Mucosa of descending colon (tissue), 3 donors: ENCODE data around the gene RETN. TPM values are rescaled to one million over a fixed set of nuclear protein-coding genes. Genes with fewer than 3 reads are reported as not detected.

Experiments
- ATAC-seq: fragments of 200-7000 bp; cut with Tn5 transposase; one replicate; pipeline ENCODE4 v1.9.1; 2020; ENCODE audit warnings: mild to moderate bottlenecking, moderate library complexity
- DNase-seq, 3 donors: peaks; one replicate each; pipeline ENCODE4 v3.0.0-alpha.2; 2020
- H3K36me3 ChIP-seq: fragments of 200-600 bp; one replicate; pipeline ENCODE4 v1.8.0; 2021; ENCODE audit warnings: low read depth, mild to moderate bottlenecking
- H3K4me1 ChIP-seq: fragments of 200-600 bp; one replicate; pipeline ENCODE4 v1.8.0; 2021; ENCODE audit warnings: low read depth, mild to moderate bottlenecking
- H3K4me3 ChIP-seq: fragments of 200-600 bp; one replicate; pipeline ENCODE4 v1.8.0; 2021; ENCODE audit warnings: mild to moderate bottlenecking
- H3K9me3 ChIP-seq: fragments of 200-600 bp; one replicate; pipeline ENCODE4 v1.8.0; 2021; ENCODE audit warnings: mild to moderate bottlenecking
- CTCF ChIP-seq: fragments of 200-600 bp; IDR thresholded peaks from one replicate; pipeline ENCODE4 v1.8.0; 2022; ENCODE audit warnings: antibody characterized with exemption, mild to moderate bottlenecking
- intact Hi-C, 2 donors: fragments of 100-400 bp; cut with DNase I in 1 of 2; cut with micrococcal nuclease in 1 of 2; formaldehyde crosslinking; loops; one replicate each; pipeline versions ENCODE4 v1.11.0 to v1.11.1; 2022; cut with DNase I, micrococcal nuclease
- total RNA-seq, 3 donors: library from RNA; stranded (reverse); fragmentation: NEBNext Ultra II Directional in 2 of 3; extraction: Animal tissue kit (Norgen Biotek cat#: 25700) in 2 of 3; gene quantifications; one replicate each; pipeline versions ENCODE4 v1.2.1 to v1.2.4, GENCODE V29; 2021 to 2023
- donor health status: DM: no; HTN: no; CAD: no; lungs with moderate emphysema.
- donor health status: DM: no; HTN: no; CAD: no.
- donor health status: DM: no; HTN: yes; CAD: no.

Gene RETN
- total RNA-seq, 3 donors from 2014 or later, result not detected

DNA sequence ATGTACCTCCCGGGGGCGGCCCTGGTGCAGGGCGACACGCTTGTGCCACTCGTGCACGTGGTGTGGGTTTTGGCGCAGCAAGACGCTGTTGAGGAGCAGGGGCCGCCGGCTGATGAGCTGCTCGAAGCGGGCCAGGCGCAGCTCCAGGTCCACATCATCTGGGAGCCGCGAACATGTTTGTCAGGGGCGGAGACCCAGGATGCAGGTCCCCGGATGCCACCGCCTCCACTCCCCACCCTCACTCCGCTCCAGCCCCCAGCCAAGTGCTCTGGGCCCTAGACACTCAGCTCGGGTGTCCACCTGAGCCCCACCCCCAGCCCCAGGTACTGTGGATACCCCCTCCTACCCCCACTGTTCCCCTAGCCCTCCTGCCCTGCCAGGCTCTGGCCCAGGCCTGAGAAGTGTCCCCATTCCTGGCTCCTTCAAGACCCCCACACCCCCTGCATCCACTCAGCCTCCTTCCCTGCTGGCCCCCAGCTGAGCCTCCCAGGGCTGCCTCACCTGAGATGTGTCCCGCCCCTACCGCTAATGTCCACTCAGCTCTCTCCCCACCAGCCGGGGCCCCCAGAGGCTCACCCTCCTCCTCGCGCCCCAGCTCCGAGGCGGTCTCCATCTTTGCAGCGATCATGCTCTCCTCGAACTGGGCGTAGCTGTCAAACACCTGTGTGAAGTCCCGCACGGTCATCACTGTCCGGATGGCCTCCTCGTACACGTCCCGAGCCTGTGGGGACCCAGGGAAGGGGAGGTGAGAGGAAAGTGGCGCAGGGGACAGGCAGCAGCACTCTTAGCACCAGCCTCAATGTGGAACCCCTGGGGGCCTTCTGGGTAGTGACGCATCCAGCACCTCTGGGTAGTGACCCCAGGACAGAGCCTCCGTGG, 44.9 kb upstream of the RETN start:
- DNase-seq, result peak in 1 of 3 donors; percentile 47
- Histone ChIP-seq H3K36me3 (peaks cover 4% of the 10 kb centered on the region), H3K4me1 (peaks cover 28% of the 10 kb centered on the region), H3K9me3 (no peaks in the 10 kb centered on the region), H3K4me3 (no peak overlapping the region)
- no peak for ATAC-seq
- TF ChIP-seq CTCF, result no peak
- intact Hi-C loops, result no loop called here

- H3K36me3 ChIP-seq, result peaks cover 8% of the 10 kb centered on the region
- intact Hi-C loops, result no loop called here
- peaks cover 19% of the 10 kb centered on the region for H3K4me1 ChIP-seq
- H3K9me3 ChIP-seq, result no peaks in the 10 kb centered on the region
- TF ChIP-seq CTCF, result no peak
- ATAC-seq, result no peak
- no peak overlapping the region for H3K4me3 ChIP-seq
- peak in 1 of 3 donors; percentile 41 for DNase-seq
Observed at GRCh38 chr19:7624810-7625209, 44.0 kb upstream of the RETN start.

- Histone ChIP-seq H3K4me3 (no peak overlapping the region), H3K9me3 (no peaks in the 10 kb centered on the region), H3K36me3 (peaks cover 8% of the 10 kb centered on the region), H3K4me1 (peaks cover 22% of the 10 kb centered on the region)
- peak in 1 of 3 donors; percentile 44 for DNase-seq
- ATAC-seq, result no peak
- intact Hi-C loops, result no loop called here
- TF ChIP-seq CTCF, result no peak
Observed at GRCh38 chr19:7625763-7626372, 43.0 kb upstream of the RETN start.

DNA sequence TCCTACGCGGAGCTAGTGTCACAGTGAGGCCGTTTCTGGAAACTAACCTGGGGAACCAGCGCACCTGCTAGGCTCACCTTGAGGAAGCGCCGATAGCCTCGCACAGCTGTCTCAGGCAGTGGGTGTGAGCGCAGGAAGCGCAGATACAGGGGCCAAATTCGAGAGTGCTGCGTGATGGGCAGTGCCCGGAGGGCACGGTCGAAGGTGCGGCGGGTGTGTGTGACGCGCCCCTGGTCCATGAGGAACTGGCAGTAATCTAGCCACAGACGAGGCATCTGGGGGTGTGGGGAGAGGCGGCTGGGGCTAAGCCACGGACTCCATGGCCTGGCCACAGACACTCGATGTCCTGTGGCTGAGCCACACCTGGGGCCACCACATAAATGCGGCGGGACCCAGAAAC, 41.7 kb upstream of the RETN start:
- peak in 1 of 3 donors; percentile 40 for DNase-seq
- no peak overlapping the region for H3K4me3 ChIP-seq
- intact Hi-C loops, result no loop called here
- TF ChIP-seq CTCF, result no peak
- H3K36me3 ChIP-seq, result peaks cover 8% of the 10 kb centered on the region
- H3K9me3 ChIP-seq, result no peaks in the 10 kb centered on the region
- no peak for ATAC-seq
- peaks cover 23% of the 10 kb centered on the region for H3K4me1 ChIP-seq

DNA sequence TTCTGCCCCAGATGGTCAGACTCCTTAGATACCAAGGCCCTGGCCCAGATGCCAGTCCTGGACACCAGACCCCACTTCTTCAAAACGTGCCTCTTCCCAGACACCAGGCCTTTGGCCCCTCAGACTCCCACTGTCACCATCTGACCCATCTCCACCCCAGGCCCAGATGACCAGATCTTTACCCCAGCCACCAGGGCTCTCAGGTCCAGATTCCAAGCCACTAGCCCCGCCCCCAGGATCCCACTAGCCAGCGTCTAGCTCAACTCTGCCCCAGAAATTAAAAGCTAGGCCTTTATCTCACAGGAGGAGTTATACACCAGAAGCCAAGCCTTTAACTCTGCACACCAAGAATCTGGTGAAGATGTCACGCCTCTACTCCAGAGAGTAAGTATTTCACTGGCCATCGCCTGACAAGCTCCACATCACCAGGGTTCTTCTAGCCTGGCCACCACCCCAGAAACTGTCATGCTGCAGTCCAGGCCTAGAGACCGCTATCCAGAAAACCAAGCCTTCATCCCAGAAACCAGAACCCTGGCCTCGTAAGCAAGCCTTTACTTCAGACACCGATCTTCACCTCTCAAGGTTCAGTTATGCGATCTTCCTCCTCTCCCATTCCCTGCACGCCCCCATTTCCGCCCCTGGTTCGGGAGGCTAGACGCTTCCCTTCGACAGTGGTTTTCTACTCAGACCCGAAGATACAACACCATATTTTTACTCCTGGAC, 40.1 kb upstream of the RETN start:
- no peak for ATAC-seq
- Histone ChIP-seq H3K4me3 (peak overlapping the region; percentile 96), H3K4me1 (peaks cover 23% of the 10 kb centered on the region), H3K36me3 (peaks cover 4% of the 10 kb centered on the region), H3K9me3 (no peaks in the 10 kb centered on the region)
- intact Hi-C loops, result no loop called here
- peak in 1 of 3 donors; percentile 47 for DNase-seq
- TF ChIP-seq CTCF, result no peak
